Stimulated activated naive CD8-positive, alpha-beta T cell treated with anti-CD3 and anti-CD28 coated beads, Interleukin-15, Interleukin-2, amounts not matched to agents 100 ng/mL and 50 ng/mL, for 24 hours (primary cell): Measurements from ENCODE around the gene ACTA2.

Source experiments
- H3K27ac Mint-ChIP-seq: one replicate; pipeline ENCODE4 v1.8.0; 2021; ENCODE audit warnings: mild to moderate bottlenecking, mixed read lengths
- H3K27me3 Mint-ChIP-seq: one replicate; pipeline ENCODE4 v1.8.0; 2021; ENCODE audit warnings: mixed read lengths
- H3K36me3 Mint-ChIP-seq: one replicate; pipeline ENCODE4 v1.8.0; 2021; ENCODE audit warnings: low read depth, mixed read lengths
- H3K4me1 Mint-ChIP-seq: one replicate; pipeline ENCODE4 v1.8.0; 2021; ENCODE audit warnings: low read depth, mixed read lengths
- H3K4me3 Mint-ChIP-seq: one replicate; pipeline ENCODE4 v1.8.0; 2021; ENCODE audit warnings: mild to moderate bottlenecking, mixed read lengths
- H3K9me3 Mint-ChIP-seq: one replicate; pipeline ENCODE4 v1.8.0; 2021; ENCODE audit warnings: mixed read lengths

ACTA2 gene

DNA sequence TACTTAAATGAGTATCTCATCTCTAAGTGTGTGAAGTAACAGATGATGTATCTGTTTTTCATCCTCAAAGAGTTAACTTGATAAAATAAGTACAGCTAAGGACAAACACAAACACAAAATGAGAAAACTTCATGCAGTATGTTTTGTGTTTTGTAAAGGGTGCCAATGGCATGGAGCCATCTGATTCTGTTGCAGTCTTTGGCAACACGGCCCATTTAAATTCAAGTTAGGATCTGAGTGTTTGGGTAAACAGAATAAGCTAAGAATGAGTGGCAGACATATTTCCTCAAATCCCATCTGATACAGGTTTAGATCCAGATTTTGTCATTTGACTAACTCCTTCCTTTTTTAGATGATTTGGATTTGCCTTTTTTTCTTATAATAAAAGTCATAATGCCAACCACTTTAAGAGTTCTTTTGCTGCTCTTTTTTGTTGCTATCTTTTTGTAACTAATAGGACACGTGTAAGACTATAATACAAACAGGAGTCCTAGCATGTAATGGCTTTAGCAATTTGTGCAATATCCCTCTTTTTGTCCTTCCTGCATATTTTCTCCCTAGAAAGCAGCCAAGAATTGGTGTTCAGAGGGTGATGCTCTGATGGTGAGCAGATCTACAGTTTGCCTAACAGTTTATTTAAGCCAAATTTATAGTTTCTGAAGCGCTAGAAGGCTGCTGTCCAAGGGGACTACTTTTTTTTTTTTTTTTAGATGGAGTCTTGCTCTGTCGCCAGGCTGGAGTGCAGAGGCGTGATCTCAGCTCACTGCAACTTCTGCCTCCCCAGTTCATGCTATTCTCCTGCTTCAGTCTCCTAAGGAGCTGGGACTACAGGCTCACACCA lies 18.9 kb upstream of the ACTA2 start:
- no peaks in the 10 kb centered on the region for H3K27me3 Mint-ChIP-seq
- H3K4me3 Mint-ChIP-seq, result no peak overlapping the region
- H3K9me3 Mint-ChIP-seq, result no peaks in the 10 kb centered on the region
- H3K27ac Mint-ChIP-seq, result no peak overlapping the region
- H3K4me1 Mint-ChIP-seq, result peaks cover 16% of the 10 kb centered on the region
- H3K36me3 Mint-ChIP-seq, result no peaks in the 10 kb centered on the region

GRCh38 chr10:88968391-88968790 lies 15.8 kb upstream of the ACTA2 start:
- H3K27ac Mint-ChIP-seq, result no peak overlapping the region
- H3K4me1 Mint-ChIP-seq, result no peaks in the 10 kb centered on the region
- H3K27me3 Mint-ChIP-seq, result no peaks in the 10 kb centered on the region
- H3K4me3 Mint-ChIP-seq, result no peak overlapping the region
- H3K9me3 Mint-ChIP-seq, result no peaks in the 10 kb centered on the region
- no peaks in the 10 kb centered on the region for H3K36me3 Mint-ChIP-seq

DNA sequence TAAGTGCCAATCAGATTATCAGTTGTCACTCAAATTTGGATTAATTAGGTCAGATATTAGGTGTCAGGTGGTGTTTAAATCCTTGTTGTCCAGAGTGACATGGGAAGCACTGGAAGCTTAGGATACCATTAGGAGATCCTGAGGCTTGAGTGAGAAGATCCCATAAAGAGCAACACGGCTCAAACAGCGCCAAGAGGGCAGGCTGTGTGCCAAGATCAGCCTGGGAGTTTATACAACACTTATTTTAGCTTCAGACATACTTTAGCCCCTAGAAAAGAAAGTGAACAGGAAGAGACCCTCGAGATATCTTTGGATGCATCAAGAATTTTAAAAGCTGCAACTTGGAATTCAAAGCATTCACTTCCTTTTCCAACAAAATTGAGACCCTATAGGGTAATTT lies 14.2 kb upstream of the ACTA2 start:
- no peak overlapping the region for H3K27ac Mint-ChIP-seq

DNA sequence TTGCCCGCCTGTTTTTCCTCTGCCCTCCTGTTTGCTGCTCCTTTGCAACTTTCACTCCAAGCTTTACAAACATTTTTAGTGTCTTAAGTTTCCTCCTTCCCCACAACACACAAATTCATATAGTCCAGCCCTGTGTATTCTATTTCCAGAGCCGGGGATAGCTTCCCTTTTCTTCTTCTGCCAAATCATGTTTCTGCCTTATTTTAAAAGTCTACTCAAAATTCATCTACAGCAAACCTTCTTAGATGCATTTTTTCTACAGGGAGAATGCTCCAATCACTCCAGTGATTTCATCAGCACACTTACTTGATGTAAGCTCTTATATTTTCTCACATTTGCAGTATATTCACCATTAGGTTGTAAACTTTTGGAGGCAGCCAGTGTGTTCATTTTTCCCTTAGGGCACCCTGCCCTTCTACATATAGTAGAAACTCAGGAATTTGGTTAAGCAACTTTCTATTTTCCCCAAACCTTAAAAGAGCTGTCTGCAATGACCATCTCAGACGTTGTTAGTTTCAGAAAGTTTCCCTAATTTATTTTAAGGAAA lies 12.4 kb upstream of the ACTA2 start:
- Mint-ChIP-seq H3K4me3 (no peak overlapping the region), H3K27ac (no peak overlapping the region), H3K4me1 (peaks cover 16% of the 10 kb centered on the region), H3K27me3 (no peaks in the 10 kb centered on the region), H3K36me3 (no peaks in the 10 kb centered on the region), H3K9me3 (no peaks in the 10 kb centered on the region)

More for the DNA sequence above, 14.2 kb upstream of the ACTA2 start:
- Mint-ChIP-seq H3K9me3 (no peaks in the 10 kb centered on the region), H3K4me3 (no peak overlapping the region), H3K4me1 (peaks cover 10% of the 10 kb centered on the region), H3K27me3 (no peaks in the 10 kb centered on the region), H3K36me3 (no peaks in the 10 kb centered on the region)

GRCh38 chr10:88964360-88964759 lies 11.8 kb upstream of the ACTA2 start:
- no peaks in the 10 kb centered on the region for H3K27me3 Mint-ChIP-seq
- peaks cover 16% of the 10 kb centered on the region for H3K4me1 Mint-ChIP-seq
- H3K4me3 Mint-ChIP-seq, result no peak overlapping the region
- H3K36me3 Mint-ChIP-seq, result no peaks in the 10 kb centered on the region
- H3K27ac Mint-ChIP-seq, result no peak overlapping the region
- H3K9me3 Mint-ChIP-seq, result no peaks in the 10 kb centered on the region

GRCh38 chr10:88963318-88963717 lies 10.7 kb upstream of the ACTA2 start:
- Mint-ChIP-seq H3K27me3 (no peaks in the 10 kb centered on the region), H3K27ac (no peak overlapping the region), H3K36me3 (no peaks in the 10 kb centered on the region), H3K9me3 (no peaks in the 10 kb centered on the region), H3K4me1 (peaks cover 16% of the 10 kb centered on the region), H3K4me3 (no peak overlapping the region)

GRCh38 chr10:88962336-88962735 lies 9.8 kb upstream of the ACTA2 start:
- Mint-ChIP-seq H3K4me3 (no peak overlapping the region), H3K27me3 (no peaks in the 10 kb centered on the region), H3K4me1 (peaks cover 16% of the 10 kb centered on the region), H3K9me3 (no peaks in the 10 kb centered on the region), H3K27ac (no peak overlapping the region), H3K36me3 (no peaks in the 10 kb centered on the region)

- H3K4me3 Mint-ChIP-seq, result no peak overlapping the region
- peaks cover 16% of the 10 kb centered on the region for H3K4me1 Mint-ChIP-seq
- H3K9me3 Mint-ChIP-seq, result no peaks in the 10 kb centered on the region
- H3K27ac Mint-ChIP-seq, result no peak overlapping the region
- no peaks in the 10 kb centered on the region for H3K36me3 Mint-ChIP-seq
- no peaks in the 10 kb centered on the region for H3K27me3 Mint-ChIP-seq
These were observed 8.7 kb upstream of the ACTA2 start for GRCh38 chr10:88961266-88961665.

DNA sequence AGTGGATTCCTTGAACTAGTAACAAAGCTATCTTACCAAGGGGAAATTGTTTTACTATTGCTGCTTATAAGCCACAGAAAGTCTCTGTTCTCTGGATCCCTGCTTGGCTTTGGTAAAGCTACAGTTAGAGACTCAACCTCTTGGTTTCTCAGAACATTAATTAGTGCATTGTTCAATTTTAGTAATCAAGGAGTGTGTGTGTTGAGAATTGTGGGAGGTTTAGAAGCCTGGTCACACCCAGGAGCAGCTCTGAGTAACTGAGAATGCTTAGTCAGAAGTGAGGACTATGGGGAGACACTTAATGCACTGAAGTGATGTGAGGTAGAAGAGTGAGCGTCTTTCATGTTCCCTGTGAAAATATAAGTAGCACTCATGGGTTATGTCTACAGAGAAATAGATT lies 8.2 kb upstream of the ACTA2 start:
- H3K4me3 Mint-ChIP-seq, result no peak overlapping the region
- peaks cover 16% of the 10 kb centered on the region for H3K4me1 Mint-ChIP-seq
- no peak overlapping the region for H3K27ac Mint-ChIP-seq
- H3K9me3 Mint-ChIP-seq, result no peaks in the 10 kb centered on the region
- no peaks in the 10 kb centered on the region for H3K27me3 Mint-ChIP-seq
- no peaks in the 10 kb centered on the region for H3K36me3 Mint-ChIP-seq

- no peaks in the 10 kb centered on the region for H3K27me3 Mint-ChIP-seq
- H3K27ac Mint-ChIP-seq, result no peak overlapping the region
- no peaks in the 10 kb centered on the region for H3K9me3 Mint-ChIP-seq
- H3K4me3 Mint-ChIP-seq, result no peak overlapping the region
- no peaks in the 10 kb centered on the region for H3K36me3 Mint-ChIP-seq
- peaks cover 16% of the 10 kb centered on the region for H3K4me1 Mint-ChIP-seq
These were observed 6.1 kb upstream of the ACTA2 start for GRCh38 chr10:88958721-88959120.

GRCh38 chr10:88957381-88957780 lies 4.8 kb upstream of the ACTA2 start:
- peaks cover 12% of the 10 kb centered on the region for H3K4me1 Mint-ChIP-seq
- H3K27me3 Mint-ChIP-seq, result no peaks in the 10 kb centered on the region
- H3K27ac Mint-ChIP-seq, result no peak overlapping the region
- no peaks in the 10 kb centered on the region for H3K9me3 Mint-ChIP-seq
- no peak overlapping the region for H3K4me3 Mint-ChIP-seq
- H3K36me3 Mint-ChIP-seq, result no peaks in the 10 kb centered on the region

- H3K4me1 Mint-ChIP-seq, result no peaks in the 10 kb centered on the region
These were observed 2.0 kb upstream of the ACTA2 start for GRCh38 chr10:88954458-88955083.

DNA sequence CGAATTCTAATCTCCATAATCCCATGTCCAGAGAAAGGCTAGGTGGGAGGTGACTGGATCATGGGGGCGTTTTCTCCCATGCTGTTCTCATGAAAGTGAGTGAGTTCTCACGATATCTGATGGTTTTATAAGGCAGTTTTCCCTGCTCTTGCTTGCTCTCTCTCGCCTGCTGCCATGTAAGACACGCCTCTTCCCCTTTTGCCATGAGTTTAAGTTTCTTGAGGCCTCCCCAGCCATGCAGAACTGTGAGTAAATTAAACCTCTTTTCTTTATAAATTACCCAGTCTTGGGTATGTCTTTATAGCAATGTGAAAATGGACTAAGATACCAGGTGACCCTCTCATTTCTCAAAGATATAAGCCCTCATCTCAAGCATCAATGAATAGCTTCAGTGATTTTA lies 1.1 kb upstream of the ACTA2 start:
- H3K27me3 Mint-ChIP-seq, result no peaks in the 10 kb centered on the region
- H3K9me3 Mint-ChIP-seq, result no peaks in the 10 kb centered on the region
- no peak overlapping the region for H3K27ac Mint-ChIP-seq
- H3K4me3 Mint-ChIP-seq, result no peak overlapping the region
- H3K36me3 Mint-ChIP-seq, result no peaks in the 10 kb centered on the region
- H3K4me1 Mint-ChIP-seq, result no peaks in the 10 kb centered on the region

More at GRCh38 chr10:88954458-88955083, 2.0 kb upstream of the ACTA2 start:
- H3K4me3 Mint-ChIP-seq, result no peak overlapping the region
- H3K36me3 Mint-ChIP-seq, result no peaks in the 10 kb centered on the region
- no peak overlapping the region for H3K27ac Mint-ChIP-seq
- no peaks in the 10 kb centered on the region for H3K27me3 Mint-ChIP-seq
- H3K9me3 Mint-ChIP-seq, result no peaks in the 10 kb centered on the region

DNA sequence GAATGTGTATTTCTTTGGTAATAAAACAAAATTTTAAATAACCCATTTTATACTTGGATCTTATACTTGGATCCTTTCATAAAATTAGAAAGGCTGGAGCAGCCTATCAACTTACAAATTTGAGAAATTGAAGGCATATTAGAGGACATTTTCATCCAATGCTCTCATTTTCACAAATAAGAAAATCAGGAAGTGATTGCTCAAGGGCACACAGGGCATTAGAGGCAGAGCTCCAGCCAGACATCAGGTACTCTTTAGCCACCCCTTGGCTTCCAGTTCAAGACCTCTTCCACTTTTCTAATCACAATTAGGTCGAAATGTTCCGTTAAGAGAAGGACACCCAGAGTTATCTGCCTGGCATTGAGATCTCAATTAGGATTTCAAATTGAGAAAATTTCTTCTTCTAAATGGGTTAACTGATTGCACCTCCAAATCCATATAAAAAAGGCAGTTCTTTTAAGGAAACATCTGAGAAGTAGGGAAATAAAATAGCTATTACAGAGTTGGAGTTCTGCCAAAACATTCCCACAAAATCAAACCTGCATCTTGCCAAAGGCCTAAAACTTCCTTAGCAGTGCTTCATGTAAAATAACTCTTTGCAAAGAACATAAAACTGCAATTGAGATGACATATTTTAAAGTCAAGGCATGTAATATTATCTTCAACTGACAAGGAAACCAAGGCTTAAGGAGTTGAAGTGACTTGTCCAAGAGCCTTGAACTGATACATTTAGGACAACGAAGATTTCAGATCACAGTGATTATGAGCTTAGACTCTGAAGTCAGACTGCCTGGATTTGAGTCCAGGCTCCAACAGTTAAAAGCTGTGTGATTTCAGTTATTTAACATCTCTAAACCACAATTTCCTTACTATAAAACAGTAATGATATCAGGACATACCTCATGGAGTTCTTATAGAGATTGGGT lies 2.4 kb downstream of the ACTA2 start:
- H3K27me3 Mint-ChIP-seq, result no peaks in the 10 kb centered on the region
- no peaks in the 10 kb centered on the region for H3K9me3 Mint-ChIP-seq
- peaks cover 6% of the 10 kb centered on the region for H3K4me1 Mint-ChIP-seq
- H3K27ac Mint-ChIP-seq, result no peak overlapping the region
- no peaks in the 10 kb centered on the region for H3K36me3 Mint-ChIP-seq
- H3K4me3 Mint-ChIP-seq, result no peak overlapping the region

GRCh38 chr10:88949051-88949450 lies 3.5 kb downstream of the ACTA2 start:
- no peaks in the 10 kb centered on the region for H3K27me3 Mint-ChIP-seq
- peaks cover 14% of the 10 kb centered on the region for H3K4me1 Mint-ChIP-seq
- H3K27ac Mint-ChIP-seq, result no peak overlapping the region

More at GRCh38 chr10:88949051-88949450, 3.5 kb downstream of the ACTA2 start:
- H3K9me3 Mint-ChIP-seq, result no peaks in the 10 kb centered on the region
- H3K36me3 Mint-ChIP-seq, result no peaks in the 10 kb centered on the region
- H3K4me3 Mint-ChIP-seq, result no peak overlapping the region
